HFFc6 (cell line): ENCODE measurements around the gene SLC2A13. TPM values are rescaled to one million over a fixed set of nuclear protein-coding genes. Genes with fewer than 3 reads are reported as not detected.

Experiments used
- DNase-seq: peaks from one replicate; pipeline ENCODE4 v3.0.0-alpha.2; 2018
- H3K27ac Mint-ChIP-seq: 2 replicates; pipeline ENCODE4 v1.8.0; 2020; ENCODE audit warnings: mild to moderate bottlenecking, mixed read lengths
- H3K27me3 Mint-ChIP-seq: 2 replicates; pipeline ENCODE4 v1.8.0; 2021; ENCODE audit warnings: mild to moderate bottlenecking, moderate library complexity, mixed read lengths; ENCODE audit not compliant: insufficient read depth
- H3K36me3 Mint-ChIP-seq: 2 replicates; pipeline ENCODE4 v1.8.0; 2021; ENCODE audit warnings: low read depth, mixed read lengths
- H3K4me1 Mint-ChIP-seq: 2 replicates; pipeline ENCODE4 v1.8.0; 2020; ENCODE audit warnings: low read depth, mixed read lengths
- H3K4me3 Mint-ChIP-seq: 2 replicates; pipeline ENCODE4 v1.8.0; 2020; ENCODE audit warnings: mild to moderate bottlenecking, moderate library complexity, mixed read lengths
- H3K9me3 Mint-ChIP-seq: 2 replicates; pipeline ENCODE4 v1.8.0; 2020; ENCODE audit warnings: mild to moderate bottlenecking, mixed read lengths
- CTCF ChIP-seq: fragments of 200-600 bp; sonication (generic); IDR thresholded peaks from 2 replicates; pipeline ENCODE4 v1.5.0; 2021; ENCODE audit warnings: antibody characterized with exemption, mild to moderate bottlenecking
- total RNA-seq, 6 experiments: library from RNA; stranded (reverse); fragmentation: NEBNext Ultra II Directional; extraction: Animal tissue kit (Norgen Biotek cat#: 25700); gene quantifications; 2 replicates in 1 of 6; 3 replicates in 5 of 6; pipeline ENCODE4 v1.2.3, GENCODE V29; 2021

The SLC2A13 gene
- total RNA-seq, 6 experiments from 2014 or later = 2.3 to 3.3 (median 2.9) TPM

- H3K9me3 Mint-ChIP-seq = peaks cover 4% of the 10 kb centered on the region; the same call in 1 of the 2 replicates
- no peak overlapping the region for H3K27ac Mint-ChIP-seq
- TF ChIP-seq CTCF = no peak
- no peaks in the 10 kb centered on the region for H3K4me1 Mint-ChIP-seq
- H3K4me3 Mint-ChIP-seq = no peak overlapping the region
- peaks cover 4% of the 10 kb centered on the region; the same call in 1 of the 2 replicates for H3K36me3 Mint-ChIP-seq
- no peaks in the 10 kb centered on the region for H3K27me3 Mint-ChIP-seq
- DNase-seq = no peak
These were observed 66.3 kb downstream of the SLC2A13 start for GRCh38 chr12:40039598-40039997.

GRCh38 chr12:40038619-40039018 lies 67.3 kb downstream of the SLC2A13 start:
- H3K27ac Mint-ChIP-seq = no peak overlapping the region
- peaks cover 4% of the 10 kb centered on the region; the same call in 1 of the 2 replicates for H3K36me3 Mint-ChIP-seq
- no peak for TF ChIP-seq CTCF
- H3K4me1 Mint-ChIP-seq = no peaks in the 10 kb centered on the region
- peaks cover 4% of the 10 kb centered on the region; the same call in 1 of the 2 replicates for H3K9me3 Mint-ChIP-seq
- no peaks in the 10 kb centered on the region for H3K27me3 Mint-ChIP-seq
- no peak overlapping the region for H3K4me3 Mint-ChIP-seq
- DNase-seq = no peak

GRCh38 chr12:40034712-40035111 lies 71.2 kb downstream of the SLC2A13 start:
- Mint-ChIP-seq H3K27me3 (no peaks in the 10 kb centered on the region; the same call in 1 of the 2 replicates), H3K4me3 (no peak overlapping the region), H3K36me3 (no peaks in the 10 kb centered on the region), H3K27ac (no peak overlapping the region), H3K4me1 (no peaks in the 10 kb centered on the region), H3K9me3 (no peaks in the 10 kb centered on the region)
- DNase-seq = no peak
- TF ChIP-seq CTCF = no peak

GRCh38 chr12:40034156-40034555 lies 71.7 kb downstream of the SLC2A13 start:
- H3K27me3 Mint-ChIP-seq = no peaks in the 10 kb centered on the region; the same call in 1 of the 2 replicates
- H3K27ac Mint-ChIP-seq = no peak overlapping the region
- H3K4me3 Mint-ChIP-seq = no peak overlapping the region
- no peak for TF ChIP-seq CTCF
- no peaks in the 10 kb centered on the region for H3K9me3 Mint-ChIP-seq
- DNase-seq = no peak
- no peaks in the 10 kb centered on the region for H3K36me3 Mint-ChIP-seq
- no peaks in the 10 kb centered on the region for H3K4me1 Mint-ChIP-seq

GRCh38 chr12:40033242-40033630 lies 72.6 kb downstream of the SLC2A13 start:
- H3K27ac Mint-ChIP-seq = no peak overlapping the region
- TF ChIP-seq CTCF = no peak
- H3K9me3 Mint-ChIP-seq = no peaks in the 10 kb centered on the region; the same call in 1 of the 2 replicates
- no peaks in the 10 kb centered on the region for H3K36me3 Mint-ChIP-seq
- H3K4me1 Mint-ChIP-seq = no peaks in the 10 kb centered on the region
- H3K4me3 Mint-ChIP-seq = no peak overlapping the region
- DNase-seq = no peak
- H3K27me3 Mint-ChIP-seq = no peaks in the 10 kb centered on the region; the same call in 1 of the 2 replicates
